Parathyroid adenoma (tissue), 2 donors: ENCODE measurements around the gene SNTB2.

Experiments used
- H2AFZ ChIP-seq: fragments of 300-600 bp; sonication (generic); one replicate; pipeline ENCODE4 v1.7.0; 2017; ENCODE audit warnings: antibody characterized with exemption, mild to moderate bottlenecking
- H3K27ac ChIP-seq: fragments of 300-600 bp; sonication (generic); one replicate; pipeline ENCODE4 v1.7.0; 2017
- H3K27me3 ChIP-seq: fragments of 300-600 bp; sonication (generic); one replicate; pipeline ENCODE4 v1.7.0; 2017; ENCODE audit warnings: low read length; ENCODE audit not compliant: control insufficient read depth, insufficient read depth
- H3K36me3 ChIP-seq: fragments of 300-600 bp; sonication (generic); one replicate; pipeline ENCODE4 v1.7.0; 2017; ENCODE audit warnings: low read length; ENCODE audit not compliant: control insufficient read depth, insufficient read depth
- H3K4me1 ChIP-seq: fragments of 300-600 bp; sonication (generic); one replicate; pipeline ENCODE4 v1.7.0; 2017; ENCODE audit warnings: control low read depth
- H3K4me2 ChIP-seq: fragments of 300-600 bp; sonication (generic); one replicate; pipeline ENCODE4 v1.7.0; 2017; ENCODE audit warnings: low read length
- H3K4me3 ChIP-seq: fragments of 300-600 bp; sonication (generic); one replicate; pipeline ENCODE4 v1.7.0; 2017; ENCODE audit warnings: low read depth, low read length
- H3K79me2 ChIP-seq: fragments of 300-600 bp; sonication (generic); one replicate; pipeline ENCODE4 v1.7.0; 2017; ENCODE audit warnings: control low read depth
- H3K9ac ChIP-seq: fragments of 300-600 bp; sonication (generic); one replicate; pipeline ENCODE4 v1.7.0; 2017; ENCODE audit warnings: mild to moderate bottlenecking
- H3K9me3 ChIP-seq: fragments of 300-600 bp; sonication (generic); one replicate; pipeline ENCODE4 v1.7.0; 2017; ENCODE audit warnings: low read length; ENCODE audit not compliant: control insufficient read depth
- TF ChIP-seq, protein P1 (sequence below): fragments of 300-600 bp; sonication (generic); IDR thresholded peaks from one replicate; pipeline ENCODE4 v1.7.0; 2017; ENCODE audit warnings: antibody characterized with exemption, mild to moderate bottlenecking
- donor health status: primary hyperparathyroidism.

Gene SNTB2

DNA sequence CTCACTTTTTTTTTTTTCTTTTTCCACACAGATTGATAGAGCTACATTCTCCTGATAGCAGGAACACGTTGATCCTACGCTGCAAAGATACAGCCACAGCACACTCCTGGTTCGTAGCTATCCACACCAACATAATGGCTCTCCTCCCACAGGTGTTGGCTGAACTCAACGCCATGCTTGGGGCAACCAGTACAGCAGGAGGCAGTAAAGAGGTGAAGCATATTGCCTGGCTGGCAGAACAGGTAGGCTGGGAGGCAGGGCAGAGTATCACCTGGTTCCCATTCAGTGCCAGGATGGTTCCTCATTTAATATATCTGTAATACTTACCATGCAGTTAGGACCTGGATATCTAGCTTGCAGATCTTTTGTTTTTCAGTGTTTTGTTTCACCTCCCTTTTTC, 73.1 kb downstream of the SNTB2 start:
- Histone ChIP-seq H3K9ac (no peak overlapping the region), H3K79me2 (peaks cover 29% of the 10 kb centered on the region), H2AFZ (no peak overlapping the region), H3K27me3 (no peaks in the 10 kb centered on the region), H3K4me2 (no peak overlapping the region), H3K9me3 (no peaks in the 10 kb centered on the region), H3K4me1 (peaks cover 7% of the 10 kb centered on the region), H3K36me3 (no peaks in the 10 kb centered on the region), H3K4me3 (no peak overlapping the region), H3K27ac (no peak overlapping the region)
- TF ChIP-seq, protein P1, sequence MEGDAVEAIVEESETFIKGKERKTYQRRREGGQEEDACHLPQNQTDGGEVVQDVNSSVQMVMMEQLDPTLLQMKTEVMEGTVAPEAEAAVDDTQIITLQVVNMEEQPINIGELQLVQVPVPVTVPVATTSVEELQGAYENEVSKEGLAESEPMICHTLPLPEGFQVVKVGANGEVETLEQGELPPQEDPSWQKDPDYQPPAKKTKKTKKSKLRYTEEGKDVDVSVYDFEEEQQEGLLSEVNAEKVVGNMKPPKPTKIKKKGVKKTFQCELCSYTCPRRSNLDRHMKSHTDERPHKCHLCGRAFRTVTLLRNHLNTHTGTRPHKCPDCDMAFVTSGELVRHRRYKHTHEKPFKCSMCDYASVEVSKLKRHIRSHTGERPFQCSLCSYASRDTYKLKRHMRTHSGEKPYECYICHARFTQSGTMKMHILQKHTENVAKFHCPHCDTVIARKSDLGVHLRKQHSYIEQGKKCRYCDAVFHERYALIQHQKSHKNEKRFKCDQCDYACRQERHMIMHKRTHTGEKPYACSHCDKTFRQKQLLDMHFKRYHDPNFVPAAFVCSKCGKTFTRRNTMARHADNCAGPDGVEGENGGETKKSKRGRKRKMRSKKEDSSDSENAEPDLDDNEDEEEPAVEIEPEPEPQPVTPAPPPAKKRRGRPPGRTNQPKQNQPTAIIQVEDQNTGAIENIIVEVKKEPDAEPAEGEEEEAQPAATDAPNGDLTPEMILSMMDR = no peak

DNA sequence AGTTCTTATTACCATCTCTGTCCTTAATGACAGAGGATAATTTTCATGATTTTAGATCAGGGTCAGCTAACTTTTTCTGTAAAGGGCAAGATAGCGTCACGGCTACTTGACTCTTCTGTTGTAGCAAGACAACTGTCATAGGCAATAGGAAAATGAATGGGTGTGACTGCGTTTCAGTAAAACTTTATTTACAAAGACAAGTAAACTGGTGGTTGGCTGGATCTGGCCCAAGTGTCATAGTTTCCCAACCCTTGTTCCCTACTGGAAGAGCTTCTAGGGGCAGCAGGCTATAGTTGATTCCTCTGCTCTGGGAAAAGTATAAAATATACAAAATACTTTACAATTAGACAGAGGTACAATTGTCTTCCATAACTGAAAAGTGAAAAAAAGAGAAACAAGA, 73.5 kb downstream of the SNTB2 start:
- TF ChIP-seq, protein P1 = no peak
- Histone ChIP-seq H3K36me3 (no peaks in the 10 kb centered on the region), H3K4me2 (no peak overlapping the region), H3K9me3 (no peaks in the 10 kb centered on the region), H3K4me3 (no peak overlapping the region), H3K4me1 (peaks cover 7% of the 10 kb centered on the region), H3K9ac (no peak overlapping the region), H3K79me2 (peaks cover 30% of the 10 kb centered on the region), H3K27me3 (no peaks in the 10 kb centered on the region), H3K27ac (no peak overlapping the region), H2AFZ (no peak overlapping the region)

DNA sequence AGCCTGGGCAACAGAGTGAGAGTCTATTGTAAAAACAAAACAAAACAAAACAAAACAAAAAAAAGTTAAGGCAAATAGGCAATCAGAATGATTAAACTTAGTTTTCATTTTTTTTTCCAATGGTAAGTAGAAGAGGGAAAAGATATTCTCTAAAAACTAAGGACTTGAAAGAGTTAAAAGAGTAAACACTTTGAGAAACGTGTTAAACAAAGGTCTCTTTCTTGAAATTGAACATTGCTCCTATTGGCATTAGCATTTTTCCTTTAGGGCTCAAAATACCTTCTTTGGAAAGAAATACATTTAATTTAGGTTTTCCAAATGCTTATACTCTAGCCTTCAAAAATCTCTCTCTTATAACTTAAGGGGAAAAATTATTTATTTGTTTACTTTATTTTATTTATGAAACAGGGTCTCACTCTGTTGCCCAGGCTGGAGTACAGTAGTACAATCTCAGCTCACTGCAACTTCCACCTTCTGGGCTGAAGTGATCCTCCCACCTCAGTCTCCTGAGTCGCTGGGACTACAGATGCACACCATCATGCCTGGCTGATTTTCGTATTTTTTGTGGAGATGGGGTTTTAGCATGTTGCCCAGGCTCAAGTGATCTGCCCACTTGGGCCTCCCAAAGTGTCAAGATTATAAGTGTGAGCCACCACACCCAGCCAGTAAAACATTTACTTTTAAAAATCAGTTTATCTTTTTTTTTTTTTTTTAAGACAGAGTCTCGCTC, 79.5 kb downstream of the SNTB2 start:
- H2AFZ ChIP-seq = no peak overlapping the region
- no peak overlapping the region for H3K4me2 ChIP-seq
- H3K4me3 ChIP-seq = no peak overlapping the region
- no peaks in the 10 kb centered on the region for H3K4me1 ChIP-seq
- H3K27ac ChIP-seq = no peak overlapping the region
- no peaks in the 10 kb centered on the region for H3K27me3 ChIP-seq
- no peak overlapping the region for H3K9ac ChIP-seq
- no peaks in the 10 kb centered on the region for H3K9me3 ChIP-seq
- peaks cover 15% of the 10 kb centered on the region for H3K79me2 ChIP-seq
- no peaks in the 10 kb centered on the region for H3K36me3 ChIP-seq
- TF ChIP-seq, protein P1 = no peak

DNA sequence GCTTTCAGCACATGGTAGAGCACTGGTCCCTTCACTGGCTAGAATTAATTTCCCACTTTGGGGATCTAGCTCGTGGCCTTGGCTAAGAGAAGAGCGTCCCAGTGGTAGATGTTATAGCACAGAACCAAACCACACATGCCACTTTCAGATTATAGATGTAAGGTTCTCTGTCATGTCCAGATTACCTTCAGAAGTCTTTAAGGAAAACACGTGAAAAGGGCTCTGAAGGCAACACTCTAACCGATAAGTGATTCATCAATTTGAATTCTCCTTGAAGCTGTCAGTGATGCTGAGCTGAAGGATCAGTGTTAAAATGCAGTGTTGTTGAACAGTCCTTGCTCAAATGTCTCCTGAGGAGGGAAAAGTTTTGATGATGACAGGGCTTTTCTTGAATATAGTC, 80.7 kb downstream of the SNTB2 start:
- Histone ChIP-seq H3K27ac (no peak overlapping the region), H3K4me1 (no peaks in the 10 kb centered on the region), H3K79me2 (peaks cover 15% of the 10 kb centered on the region), H3K4me2 (no peak overlapping the region), H2AFZ (no peak overlapping the region), H3K4me3 (no peak overlapping the region), H3K36me3 (no peaks in the 10 kb centered on the region), H3K27me3 (no peaks in the 10 kb centered on the region), H3K9me3 (no peaks in the 10 kb centered on the region), H3K9ac (no peak overlapping the region)
- TF ChIP-seq, protein P1 = no peak

DNA sequence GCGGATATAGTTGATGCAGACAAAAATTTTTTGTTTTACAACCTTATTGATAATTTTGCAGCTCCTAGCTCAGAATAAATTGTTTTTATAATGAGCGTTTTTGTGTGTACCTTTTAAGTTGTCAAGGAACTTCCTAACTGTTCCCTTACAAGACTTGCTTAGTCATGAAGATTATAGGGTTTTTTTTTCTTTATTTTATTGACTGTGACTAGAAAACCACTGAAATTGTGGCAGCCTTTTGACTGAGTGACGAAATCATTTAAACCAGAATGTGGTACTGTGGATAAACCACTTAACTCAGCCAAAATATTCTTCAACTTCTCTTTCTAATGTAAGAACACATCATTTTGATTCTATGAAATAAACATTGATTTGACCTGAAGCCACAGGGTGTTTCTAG, 83.4 kb downstream of the SNTB2 start:
- no peaks in the 10 kb centered on the region for H3K27me3 ChIP-seq
- no peaks in the 10 kb centered on the region for H3K36me3 ChIP-seq
- H3K4me3 ChIP-seq = no peak overlapping the region
- H3K4me2 ChIP-seq = no peak overlapping the region
- H3K9me3 ChIP-seq = no peaks in the 10 kb centered on the region
- no peaks in the 10 kb centered on the region for H3K4me1 ChIP-seq
- no peak overlapping the region for H3K27ac ChIP-seq
- peaks cover 3% of the 10 kb centered on the region for H3K79me2 ChIP-seq
- H3K9ac ChIP-seq = no peak overlapping the region
- H2AFZ ChIP-seq = no peak overlapping the region
- TF ChIP-seq, protein P1 = no peak
